GM18870 (cell line): ENCODE measurements around the gene WFS1.

Experiments used
- ATAC-seq: cut with Tn5 transposase; IDR thresholded peaks from one replicate; pipeline ENCODE4 v1.9.1; 2021; ENCODE audit warnings: moderate library complexity; ENCODE audit not compliant: unreplicated experiment

The WFS1 gene

DNA sequence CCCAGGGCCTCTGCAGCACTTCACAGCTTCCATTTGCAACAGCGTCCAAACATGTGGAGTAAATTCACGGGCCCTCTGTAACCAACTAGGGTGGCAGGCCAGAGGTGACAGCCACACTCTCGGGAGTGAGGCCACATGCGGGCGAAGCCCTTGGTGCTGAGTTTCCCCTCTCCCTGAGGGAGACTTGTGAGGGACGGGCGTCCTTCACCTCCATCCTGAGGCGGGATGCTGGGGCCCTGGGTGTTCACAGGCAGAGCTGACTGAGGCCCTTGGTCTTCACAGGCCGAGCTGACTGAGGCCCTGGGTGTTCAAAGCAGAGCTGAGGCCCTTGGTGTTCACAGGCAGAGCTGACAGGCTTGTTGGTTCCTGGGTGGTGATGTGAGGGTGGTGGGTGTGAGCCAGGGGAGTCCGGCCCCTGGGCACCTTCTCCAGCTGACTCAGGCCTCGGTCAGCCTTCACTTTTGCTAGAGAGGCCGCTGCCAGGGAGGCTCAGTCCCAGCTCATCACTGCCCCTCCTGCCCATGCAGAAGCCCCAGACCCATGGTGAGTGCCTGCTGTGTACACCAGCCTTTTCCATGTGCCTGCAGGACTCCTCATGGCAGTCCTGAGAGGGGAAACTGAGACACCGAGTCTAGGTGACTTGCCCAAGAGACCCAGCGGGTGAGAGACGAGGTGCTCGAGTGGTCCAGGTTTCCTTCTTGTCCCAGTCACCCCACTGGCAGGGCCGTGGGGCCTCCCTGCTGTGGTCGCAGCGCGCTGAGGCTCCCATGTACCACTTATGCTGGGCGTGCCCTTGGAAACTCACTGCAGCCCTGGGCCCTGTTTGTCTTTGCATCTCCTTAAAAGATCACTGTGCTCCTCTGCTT, 8.5 kb downstream of the WFS1 start:
- no peak for ATAC-seq

DNA sequence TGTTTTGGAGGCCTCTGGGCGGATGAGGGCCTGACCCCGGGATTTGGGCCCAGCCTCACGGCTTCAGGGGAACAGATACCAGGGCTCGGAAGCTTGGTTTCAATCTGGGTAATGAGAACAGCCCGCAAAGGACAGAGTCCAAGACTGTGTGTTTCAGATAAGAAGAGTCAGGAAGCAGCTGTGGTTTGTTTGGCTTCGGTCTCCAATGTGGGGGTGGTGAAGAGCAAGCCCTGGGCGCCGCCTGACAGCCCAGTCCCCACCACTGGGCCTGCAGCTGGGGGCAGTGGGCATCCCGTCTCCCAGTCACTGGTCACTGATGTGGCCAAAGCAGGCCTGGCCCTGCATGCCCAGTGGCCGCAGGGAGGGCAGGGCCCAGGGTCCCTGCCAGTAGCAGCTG, 9.1 kb downstream of the WFS1 start:
- ATAC-seq = peak; percentile 96

GRCh38 chr4:6279582-6280289, 10.1 kb downstream of the WFS1 start:
- no peak for ATAC-seq

- no peak for ATAC-seq
These were observed 10.8 kb downstream of the WFS1 start for GRCh38 chr4:6280365-6280996.

GRCh38 chr4:6281436-6282313, 12.0 kb downstream of the WFS1 start:
- no peak for ATAC-seq

DNA sequence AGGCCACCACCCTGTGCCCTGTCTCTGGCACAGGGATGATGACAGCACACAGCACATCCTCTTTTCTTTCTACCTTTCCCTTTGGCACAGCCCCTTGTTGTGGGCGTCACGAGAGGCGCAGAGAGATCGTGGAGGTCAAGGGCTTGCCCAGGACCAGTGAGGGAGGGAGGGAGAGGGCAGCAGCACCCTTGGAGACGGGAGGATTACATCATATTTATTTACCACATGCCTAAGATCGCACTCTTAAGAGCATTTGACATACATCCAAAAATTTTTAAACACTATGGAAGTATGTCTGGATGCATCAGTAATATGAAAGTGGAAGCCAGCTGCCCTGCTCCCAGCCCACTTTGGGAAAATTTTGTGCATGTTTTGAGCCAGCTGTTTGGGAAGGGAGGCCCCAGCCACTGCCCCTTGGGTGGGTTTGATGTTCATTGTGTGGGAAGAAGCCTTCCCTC, 12.7 kb downstream of the WFS1 start:
- no peak for ATAC-seq

DNA sequence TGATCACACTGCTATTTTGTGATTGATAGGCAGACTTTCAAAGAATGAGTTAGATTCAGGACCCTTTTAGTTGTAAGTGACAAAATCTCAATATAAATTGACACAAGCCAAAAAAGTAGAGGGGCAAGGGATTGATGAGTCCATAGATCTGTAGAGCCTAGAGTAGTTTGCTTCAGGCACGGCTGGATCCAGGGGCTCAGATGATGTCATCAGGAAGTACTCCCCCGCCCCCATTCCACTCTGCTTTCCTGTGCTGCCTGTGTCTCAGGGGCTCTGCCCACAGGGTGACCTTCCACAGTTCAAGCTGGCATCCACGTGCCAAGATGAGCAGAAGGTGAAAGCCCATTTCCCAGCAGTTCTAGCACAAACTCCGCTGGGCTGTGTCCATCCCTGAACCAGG, 13.6 kb downstream of the WFS1 start:
- ATAC-seq = no peak

GRCh38 chr4:6287017-6287788, 17.6 kb downstream of the WFS1 start:
- ATAC-seq = no peak

DNA sequence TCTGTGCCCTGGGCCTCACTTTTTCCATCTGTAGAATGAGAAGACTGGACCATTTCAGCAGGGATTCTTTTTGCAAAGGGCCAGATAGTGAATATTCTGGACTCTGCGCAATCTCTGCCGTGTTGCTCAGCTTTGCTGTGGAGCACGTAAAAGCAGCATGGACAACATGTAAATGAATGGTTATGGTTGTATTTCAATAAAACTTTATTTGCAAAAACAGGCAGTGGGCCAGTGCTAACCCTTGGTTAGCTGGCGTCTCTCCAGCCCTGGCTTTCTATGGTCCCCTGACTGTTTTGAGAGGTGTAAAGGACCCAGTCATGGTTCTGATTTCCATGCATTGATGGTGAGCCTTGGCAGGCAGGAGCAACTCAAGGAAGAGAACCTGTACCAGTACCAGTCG, 18.7 kb downstream of the WFS1 start:
- ATAC-seq = no peak

DNA sequence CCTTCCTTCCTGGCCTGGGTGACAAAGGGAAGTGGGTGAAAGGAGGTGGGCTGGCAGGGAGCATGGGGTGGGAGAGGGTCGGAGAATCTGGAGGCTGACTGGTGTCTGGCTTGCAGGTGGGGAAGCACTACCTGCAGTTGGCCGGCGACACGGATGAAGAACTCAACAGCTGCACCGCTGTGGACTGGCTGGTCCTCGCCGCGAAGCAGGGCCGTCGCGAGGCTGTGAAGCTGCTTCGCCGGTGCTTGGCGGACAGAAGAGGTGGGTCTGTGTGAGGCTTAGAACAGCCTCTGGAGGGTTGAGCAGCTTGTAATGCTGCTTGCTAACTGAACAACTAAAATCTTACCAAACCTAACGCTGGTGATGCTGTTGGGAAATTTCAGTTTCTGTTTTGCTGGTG, 19.2 kb downstream of the WFS1 start:
- no peak for ATAC-seq

GRCh38 chr4:6290256-6290655, 20.6 kb downstream of the WFS1 start:
- no peak for ATAC-seq

- no peak for ATAC-seq
These were observed 21.3 kb downstream of the WFS1 start for GRCh38 chr4:6290769-6291547.

DNA sequence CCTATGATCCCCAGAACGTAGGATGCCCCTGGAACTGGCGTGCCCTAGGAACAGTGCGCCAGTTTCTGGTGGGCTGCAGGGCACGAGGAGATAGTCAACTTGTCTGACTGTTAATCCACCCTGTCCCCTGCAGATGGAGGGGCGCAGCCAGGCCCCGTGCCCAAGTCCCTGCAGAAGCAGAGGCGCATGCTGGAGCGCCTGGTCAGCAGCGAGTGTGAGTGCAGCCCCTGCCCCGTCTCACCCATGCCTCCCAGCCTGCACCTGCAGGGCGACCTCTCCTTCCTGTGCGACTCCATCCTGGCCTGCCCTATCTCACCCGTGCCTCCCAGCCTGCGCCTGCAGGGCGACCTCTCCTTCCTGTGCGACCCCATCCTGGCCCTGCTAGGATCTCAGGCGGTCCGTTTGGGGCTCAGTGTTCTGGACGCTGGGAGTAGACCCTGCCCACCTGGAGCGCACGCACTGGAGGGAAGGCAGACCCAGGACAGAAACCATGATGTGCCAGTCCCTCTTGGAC, 22.2 kb downstream of the WFS1 start:
- ATAC-seq = no peak

DNA sequence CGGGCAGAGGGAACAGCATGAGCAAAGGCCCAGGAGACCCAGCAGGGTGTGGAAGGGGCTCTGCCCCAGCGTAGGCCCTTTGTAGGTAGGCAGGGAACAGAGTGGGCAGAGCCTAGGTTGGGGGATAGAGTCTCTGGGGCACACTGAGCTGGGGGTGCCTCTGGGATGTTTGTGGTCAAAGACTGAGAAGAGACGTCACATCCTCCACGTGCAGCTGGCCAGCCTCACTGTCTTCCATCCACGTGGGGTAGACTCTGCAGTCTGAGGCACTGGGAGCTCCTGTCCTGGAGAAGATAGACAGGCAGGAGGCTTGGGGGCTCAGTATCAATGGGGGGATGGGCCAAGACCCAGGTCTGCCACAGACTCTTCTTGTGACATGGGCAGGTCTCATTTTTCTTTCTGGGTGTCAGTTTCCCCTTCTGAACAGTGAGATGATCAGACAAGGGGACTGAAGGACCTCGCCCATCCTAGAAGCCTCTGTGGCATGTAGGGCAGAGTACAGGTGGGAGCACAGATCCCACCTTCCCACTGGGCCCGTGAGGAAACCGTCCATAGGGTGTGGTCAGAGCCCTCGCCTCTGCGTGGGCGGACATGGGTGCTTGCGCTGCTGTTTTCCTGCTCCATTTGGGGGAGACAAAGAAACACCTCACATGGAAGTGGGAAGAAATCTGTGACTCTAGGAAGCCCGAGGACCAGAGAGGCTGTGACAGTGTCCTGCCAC, 22.9 kb downstream of the WFS1 start:
- no peak for ATAC-seq

DNA sequence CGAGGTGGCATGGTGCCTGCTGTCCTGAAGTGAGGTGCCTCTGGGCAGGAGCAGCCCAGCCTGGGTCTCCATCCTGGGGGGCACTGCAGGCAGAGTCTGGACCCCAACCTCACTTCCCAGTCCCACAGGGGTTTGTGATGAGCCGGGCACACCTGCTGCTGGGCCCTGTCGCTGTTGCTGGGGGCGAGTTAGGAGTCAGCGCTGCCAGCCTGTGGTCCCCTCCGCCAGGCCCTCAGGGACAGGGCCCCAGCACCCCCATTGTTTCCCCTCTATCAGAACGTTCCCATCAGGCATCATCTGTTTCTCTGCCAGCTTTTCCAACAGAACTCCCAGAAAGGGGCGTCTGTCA, 23.4 kb downstream of the WFS1 start:
- no peak for ATAC-seq

GRCh38 chr4:6293661-6294060, 24.0 kb downstream of the WFS1 start:
- no peak for ATAC-seq

GRCh38 chr4:6294705-6295421, 25.2 kb downstream of the WFS1 start:
- no peak for ATAC-seq

GRCh38 chr4:6295495-6295894, 25.8 kb downstream of the WFS1 start:
- no peak for ATAC-seq
